HG02623 (cell line): ENCODE results near the gene EVL.

Experiments
- ATAC-seq: cut with Tn5 transposase; IDR thresholded peaks from one replicate; pipeline ENCODE4 v1.9.1; 2021; ENCODE audit warnings: moderate library complexity; ENCODE audit not compliant: unreplicated experiment

The EVL gene

DNA sequence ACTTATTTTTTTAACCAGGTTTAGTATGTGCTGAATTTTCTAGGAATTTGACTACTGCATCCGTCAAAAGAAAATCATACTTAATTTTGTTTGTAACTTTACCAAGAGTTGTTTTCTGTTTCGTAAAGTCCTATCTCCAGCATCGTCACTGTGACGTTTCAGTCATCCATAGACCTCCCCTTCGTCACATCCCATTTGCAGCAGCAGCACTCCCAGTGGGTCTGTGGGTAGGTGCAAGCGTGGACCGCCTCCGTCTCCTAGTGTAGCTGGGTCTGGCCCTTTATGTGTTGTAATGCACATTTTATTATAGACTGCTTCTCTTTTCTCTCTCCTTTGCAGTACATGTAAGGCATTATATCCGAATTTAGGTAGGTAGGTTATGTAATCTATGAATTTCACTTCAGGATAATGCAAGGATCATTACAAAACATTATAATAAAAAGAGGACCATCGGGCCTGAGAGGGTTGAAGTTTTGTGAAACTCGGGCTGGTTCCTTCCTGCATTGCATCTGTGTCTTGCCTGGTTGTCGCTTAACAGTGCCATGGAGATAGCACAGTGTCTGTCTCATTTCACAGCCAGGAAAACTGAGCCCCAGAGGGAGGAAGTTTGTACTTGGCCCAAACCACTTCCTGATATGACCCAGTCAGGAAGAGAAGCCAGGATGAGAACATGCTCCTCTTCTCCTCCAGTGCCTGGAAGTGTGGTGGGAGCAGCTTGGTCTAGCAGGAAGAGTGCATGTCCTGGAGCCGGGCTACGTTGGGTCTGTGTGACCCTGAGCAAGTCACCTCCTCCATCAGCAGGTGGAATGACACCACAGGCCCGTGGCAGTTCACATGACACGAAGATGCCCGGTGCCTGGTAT, 41.3 kb downstream of the EVL start:
- ATAC-seq, result no peak

DNA sequence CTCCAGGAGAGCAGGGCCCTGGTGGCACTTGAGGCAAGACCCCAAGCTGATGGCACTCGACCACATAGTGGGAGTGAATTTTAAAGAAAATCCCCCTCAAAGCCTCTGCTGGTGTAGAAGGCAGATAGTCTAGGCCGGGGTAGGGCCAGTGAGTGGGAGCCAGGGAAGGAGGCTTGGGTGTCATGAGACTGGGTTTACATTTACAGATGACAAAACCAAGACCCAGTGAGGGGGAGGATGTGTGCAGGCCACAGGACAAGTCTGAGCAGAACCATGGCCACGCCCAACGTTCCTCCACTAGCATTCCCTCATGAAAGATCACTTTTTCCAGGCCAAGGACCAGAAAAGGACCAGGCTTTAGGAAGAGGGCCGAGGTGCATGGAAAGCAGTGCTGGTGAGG, 42.0 kb downstream of the EVL start:
- no peak for ATAC-seq

DNA sequence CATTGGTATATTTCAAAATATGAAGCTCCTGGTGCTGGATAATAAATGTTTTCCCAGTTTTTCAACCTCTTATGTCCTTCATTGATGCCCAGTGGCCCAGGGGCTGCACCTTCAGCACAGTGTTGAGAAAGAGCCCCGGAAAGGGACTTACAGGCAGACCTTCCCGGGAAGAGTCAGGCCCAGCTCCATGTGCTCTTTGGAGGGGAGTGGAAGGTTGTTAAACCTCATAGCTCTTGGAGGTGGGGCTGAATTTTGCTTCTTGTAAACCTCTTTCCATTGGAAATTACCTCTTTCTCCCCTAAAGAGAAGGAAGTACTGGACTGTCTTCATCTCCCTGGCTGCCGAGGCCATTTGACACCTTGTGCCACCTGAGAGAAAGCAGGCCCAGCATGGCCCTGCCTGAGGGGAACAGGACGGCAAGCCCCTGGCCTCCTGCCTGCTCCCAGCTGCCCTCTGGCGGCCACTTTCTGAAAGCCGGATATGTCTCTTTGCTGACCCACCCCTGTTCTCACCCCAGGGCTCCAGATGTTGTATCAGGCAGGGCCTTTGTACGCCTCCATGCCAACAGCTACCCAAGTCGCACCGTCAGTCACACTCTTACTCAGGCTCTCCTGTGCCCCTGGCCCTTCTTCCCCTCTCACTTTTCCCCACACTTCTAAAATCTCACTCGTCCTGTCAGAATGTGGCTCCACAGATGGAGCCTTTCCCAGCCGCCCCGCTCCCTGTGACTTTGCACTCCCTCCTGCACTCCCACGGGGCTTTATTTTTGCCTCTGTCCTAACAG, 43.0 kb downstream of the EVL start:
- ATAC-seq, result peak; percentile 57

DNA sequence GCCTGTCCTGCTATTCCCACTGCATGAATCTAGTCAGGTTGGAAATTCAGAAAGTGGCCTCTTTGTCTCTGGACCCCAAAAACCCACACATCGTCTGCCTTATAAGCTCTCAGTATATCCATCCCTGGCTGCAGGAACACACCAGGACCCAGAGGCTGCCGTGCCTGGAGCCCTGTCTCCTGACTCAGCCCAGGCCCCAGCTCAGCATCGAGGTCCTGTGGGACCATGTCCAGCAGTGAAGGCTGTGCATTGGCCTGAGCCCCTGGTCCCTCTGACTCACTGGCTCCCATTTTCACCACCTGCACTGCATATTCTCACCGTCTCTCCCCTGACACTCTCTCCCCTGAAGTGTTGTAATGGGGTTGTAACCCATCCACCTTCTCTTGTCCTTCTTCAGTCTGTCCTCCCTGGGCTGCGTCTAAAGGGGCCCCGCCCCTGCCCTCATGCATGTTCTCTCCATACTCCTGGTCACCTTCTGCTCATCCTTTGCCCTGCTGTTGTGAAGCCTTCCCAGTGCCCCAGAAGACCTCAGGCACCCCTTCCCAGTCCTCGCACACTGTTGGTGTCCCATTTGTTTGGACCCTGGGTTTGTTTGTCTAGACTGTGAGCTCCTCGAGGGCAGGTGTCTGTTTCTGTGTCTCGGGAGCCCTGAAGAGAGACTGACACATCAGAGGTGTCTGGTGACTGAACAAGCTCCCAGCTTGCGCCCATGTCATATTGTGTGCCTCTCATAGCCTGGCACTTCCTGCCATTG, 43.8 kb downstream of the EVL start:
- no peak for ATAC-seq

DNA sequence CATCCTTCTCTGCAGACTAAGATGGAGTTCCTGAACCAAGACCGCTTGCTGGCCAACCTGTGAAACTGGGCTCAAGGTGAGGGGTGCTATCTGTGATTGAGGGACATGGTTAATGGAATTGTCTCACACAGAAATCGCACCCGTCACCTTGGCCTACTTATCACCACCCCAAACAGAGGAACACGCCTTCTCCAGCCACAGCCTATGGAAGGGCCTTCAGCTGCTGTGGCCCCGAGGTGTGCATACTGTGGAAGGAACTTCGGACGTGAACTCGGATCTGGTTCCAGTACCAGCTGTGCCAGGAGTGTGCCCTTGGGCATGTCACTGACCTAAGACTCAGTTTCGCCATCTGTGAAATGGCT, 44.4 kb downstream of the EVL start:
- ATAC-seq, result no peak

DNA sequence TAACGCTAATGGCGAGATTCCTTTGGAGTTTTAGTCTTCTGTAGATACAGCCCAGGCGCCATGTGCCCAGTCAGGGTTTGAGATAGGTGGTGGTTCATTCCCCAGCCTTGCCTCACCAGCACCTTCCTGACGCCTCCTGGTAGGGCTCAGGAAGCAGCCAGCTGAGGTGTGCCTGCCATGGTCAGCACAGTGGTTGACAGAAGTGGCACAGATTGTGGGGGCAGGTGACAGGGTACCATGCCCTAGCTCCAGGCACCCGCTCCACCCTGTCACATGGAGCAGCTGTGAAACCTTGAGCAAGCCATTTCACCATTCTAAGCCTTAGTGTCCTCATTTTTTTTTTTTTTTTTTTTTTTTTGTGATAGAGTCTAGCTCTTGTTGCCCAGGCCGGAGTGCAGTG, 45.6 kb downstream of the EVL start:
- ATAC-seq, result no peak

DNA sequence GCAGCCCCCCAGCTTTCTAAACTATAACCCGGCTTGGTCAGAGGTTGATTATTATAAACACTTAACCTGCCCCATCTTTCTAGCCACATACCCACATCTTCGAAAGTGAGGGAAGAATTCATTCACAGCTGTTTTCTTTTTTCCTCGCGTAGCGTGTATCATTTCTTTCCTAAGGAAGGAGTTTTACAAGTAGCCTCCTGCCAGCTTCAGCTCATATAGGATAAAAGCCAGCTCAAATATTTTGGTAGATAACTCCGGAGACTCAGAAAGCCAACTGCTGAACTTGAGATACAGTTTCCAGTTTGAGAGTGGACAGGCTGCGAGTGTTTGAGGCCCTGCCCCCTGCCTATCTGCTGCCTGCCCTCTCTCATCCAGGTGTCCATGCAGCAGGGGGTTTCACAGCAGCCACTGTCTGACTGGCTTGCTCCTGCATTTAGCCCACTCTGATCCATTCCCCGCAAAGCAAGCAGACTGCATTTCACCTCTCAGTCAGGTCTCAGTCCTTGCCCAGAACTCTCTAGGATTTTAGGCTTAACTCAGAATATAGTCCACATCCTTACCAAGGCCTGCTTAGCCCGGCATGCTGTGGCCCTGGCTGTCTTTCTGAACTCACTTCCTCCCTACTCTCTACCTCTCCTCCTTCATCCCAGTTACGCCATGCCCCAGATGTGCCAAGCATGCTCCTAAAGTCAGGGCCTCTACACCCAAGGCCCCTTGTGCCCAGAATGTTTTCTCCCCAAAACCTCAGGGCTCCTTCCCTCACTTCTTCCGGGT, 46.9 kb downstream of the EVL start:
- no peak for ATAC-seq

DNA sequence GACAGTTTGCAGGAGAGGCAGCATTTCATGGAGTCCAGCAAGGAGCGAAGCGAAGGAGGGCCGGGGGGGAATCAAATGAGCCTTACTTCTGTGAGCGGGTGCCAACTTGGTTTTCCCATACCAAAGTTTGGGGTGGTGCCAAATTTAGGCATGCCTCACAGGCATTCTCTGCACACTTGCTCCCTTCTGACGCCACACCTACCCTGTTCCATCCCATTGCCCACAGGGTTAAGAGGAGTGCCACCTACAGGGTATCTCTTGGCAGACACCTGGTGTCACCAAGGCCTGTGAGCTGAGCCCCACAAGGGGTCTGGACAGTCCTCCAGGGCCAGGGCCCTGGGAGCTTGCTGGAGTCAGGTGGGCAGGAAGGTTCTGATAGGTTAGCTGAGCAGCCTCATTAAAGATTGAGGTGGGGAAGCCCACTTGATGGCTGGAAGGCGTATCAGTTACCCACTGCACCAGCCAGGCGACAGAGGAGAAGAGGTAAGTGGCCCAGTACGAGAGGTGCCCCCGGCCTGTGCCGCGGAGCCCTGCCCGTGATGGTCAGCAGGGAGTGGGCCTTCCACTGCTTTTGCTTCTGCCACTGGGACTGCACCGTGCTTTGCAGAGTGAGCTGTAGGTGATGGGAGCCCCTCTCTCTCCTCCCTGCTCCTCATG, 49.0 kb downstream of the EVL start:
- ATAC-seq, result no peak

DNA sequence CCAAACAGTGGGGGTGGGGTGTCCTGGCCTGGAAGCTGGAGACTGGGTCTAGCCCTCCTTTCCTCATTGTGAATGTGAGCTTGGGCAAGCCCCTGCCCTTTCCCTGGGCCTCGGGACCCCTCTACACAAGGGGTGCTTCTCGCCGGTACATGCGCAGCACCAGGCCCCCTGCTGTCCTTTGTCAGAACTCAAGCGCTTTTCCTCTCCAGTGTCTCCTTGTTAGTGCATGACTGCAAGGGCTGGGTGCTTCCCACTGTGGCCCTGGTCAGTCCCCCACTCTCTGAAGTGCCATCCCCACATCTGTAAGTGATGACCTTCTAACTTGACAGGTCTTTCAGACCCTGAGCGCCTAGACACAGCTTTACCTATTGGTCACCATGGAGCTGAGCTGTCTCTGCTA, 50.0 kb downstream of the EVL start:
- no peak for ATAC-seq

DNA sequence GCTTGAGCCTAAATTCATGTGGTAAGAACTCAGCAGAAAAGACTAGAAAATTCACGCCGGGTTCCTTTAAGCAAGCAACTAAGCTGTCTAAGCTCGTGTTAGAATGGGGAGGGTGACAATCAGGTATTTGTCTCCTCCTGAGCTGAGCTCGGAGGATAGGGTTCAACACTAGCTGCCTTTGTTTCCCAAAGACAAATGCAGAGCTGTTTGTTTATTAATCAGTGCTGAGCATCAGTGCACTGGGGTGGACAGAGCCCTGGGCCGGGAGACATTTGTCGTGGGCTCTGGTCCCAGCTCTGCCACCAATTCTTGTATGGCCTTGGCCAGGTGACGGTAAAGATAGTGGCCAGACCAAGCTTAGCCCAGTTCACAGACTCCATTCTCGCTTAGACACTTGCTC, 50.5 kb downstream of the EVL start:
- no peak for ATAC-seq

DNA sequence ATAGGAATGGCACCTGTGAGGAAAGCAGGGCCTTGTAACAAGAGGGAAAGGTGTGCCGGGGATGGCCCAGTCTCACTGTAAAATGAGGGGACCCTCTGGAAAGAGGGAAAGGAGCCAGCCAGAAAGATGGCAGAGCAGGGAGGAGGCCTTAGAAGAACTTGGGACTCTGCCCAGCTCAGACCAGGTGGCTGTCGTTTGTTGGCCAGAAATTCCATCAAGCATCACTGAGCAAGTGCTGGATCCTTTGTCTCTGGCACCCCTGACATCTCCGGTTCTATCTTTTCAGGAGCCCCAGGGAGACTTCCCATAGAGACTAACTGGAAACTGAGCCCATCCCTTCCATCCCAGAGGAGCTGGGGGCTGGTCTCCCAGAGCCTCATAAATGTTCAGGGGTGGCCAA, 50.9 kb downstream of the EVL start:
- no peak for ATAC-seq

DNA sequence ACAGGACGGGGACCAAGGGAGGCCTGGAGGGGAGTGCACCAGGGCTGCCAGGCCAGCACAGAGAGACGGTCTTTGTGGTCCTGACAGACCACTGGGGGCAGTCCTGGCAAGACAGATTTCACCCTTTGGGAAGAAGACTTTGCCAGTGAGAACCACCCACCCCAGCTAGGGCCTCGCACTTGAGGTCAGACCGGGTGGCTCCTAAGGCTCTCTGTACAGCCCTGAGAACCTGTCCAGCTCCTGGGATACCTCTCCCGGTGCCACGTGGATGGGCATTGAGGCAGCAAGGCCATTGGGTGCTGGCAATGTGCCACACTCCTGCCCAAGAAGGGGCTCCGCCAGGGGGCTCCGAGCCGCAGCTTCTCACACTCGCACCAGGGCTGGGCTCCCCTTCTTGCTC, 51.8 kb downstream of the EVL start:
- no peak for ATAC-seq

DNA sequence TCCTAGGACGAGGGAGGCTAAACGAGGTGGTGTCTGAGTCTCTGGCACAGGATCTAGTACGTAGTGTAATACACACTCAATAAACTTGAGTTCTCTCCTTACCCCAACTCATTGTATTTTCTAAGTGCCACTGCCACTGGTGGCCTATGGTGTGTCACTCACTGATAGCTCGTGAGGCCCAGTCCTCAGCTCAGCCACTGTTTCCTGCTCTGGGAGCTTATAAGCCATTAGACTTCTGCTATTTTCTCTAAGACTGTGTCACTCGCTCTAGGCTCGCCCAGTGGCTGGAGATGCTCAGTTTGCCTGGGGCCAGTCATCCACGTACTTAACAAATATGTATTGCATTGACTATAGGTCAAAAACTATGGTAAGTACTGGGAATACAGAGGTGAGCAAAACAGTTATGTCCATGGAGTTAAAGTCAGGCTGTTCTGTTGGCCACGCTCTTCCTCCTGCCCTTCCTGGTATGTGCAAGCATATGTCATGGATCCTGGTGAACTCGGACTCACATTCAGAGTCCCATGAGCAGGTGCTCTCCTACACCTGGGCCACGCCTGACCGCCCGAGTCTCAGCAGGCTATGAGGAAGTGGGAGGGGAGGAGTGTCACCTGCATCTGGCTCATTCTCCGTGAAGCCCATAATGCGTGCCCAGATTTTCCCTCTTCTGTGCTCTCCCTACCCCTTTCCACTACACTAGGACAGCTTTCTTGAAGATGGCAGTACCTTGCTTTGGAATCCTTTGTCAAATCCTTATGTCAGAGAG, 52.6 kb downstream of the EVL start:
- no peak for ATAC-seq

DNA sequence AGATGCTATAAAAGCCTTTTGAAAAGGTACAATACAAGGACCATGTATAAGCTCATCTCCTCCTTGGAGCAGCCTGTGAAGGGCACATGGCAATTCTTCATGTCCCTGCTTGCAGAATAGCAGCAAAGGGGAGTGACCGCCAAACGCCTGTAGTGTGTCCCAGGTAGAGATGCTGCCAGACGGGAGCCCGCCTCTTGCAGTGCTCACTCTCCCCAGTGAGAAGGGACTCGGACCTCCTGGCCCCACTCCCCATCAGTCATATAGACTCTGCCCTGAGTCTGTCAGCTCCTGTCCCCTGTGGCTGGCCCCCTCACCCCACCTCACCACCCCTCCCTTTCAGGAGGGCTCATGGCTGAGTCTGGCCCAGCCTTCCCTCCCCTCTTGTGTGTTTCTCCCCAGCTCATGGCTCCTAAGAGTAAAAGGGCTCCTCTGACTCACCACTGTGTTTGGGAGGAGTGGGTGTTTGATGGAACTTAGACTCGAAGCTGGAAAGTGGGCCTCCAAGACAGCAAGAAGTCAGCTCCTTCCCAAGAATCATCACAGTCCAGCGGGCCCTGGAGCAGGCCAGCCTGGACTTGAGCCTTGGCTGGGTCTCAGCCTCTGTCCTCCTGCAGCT, 53.3 kb downstream of the EVL start:
- no peak for ATAC-seq

DNA sequence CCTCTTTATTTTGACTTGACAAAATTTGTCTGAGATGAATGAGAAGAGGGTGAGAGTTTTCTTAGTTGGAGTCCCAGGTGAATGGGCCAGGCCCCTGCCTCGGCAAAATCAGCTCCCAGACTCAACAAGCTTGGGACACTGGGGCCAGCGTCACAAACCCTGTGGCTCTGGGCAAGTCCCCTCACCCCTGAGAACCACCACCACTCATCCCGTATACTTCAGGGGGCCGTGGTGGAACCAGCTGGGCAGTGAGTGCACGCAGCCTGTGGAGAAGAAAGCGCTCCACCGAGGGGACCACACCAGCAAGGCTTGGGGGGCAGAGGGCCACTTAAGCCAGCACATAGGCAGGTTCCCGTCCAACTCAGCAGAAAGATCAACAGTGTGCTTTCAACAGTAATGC, 54.0 kb downstream of the EVL start:
- no peak for ATAC-seq

DNA sequence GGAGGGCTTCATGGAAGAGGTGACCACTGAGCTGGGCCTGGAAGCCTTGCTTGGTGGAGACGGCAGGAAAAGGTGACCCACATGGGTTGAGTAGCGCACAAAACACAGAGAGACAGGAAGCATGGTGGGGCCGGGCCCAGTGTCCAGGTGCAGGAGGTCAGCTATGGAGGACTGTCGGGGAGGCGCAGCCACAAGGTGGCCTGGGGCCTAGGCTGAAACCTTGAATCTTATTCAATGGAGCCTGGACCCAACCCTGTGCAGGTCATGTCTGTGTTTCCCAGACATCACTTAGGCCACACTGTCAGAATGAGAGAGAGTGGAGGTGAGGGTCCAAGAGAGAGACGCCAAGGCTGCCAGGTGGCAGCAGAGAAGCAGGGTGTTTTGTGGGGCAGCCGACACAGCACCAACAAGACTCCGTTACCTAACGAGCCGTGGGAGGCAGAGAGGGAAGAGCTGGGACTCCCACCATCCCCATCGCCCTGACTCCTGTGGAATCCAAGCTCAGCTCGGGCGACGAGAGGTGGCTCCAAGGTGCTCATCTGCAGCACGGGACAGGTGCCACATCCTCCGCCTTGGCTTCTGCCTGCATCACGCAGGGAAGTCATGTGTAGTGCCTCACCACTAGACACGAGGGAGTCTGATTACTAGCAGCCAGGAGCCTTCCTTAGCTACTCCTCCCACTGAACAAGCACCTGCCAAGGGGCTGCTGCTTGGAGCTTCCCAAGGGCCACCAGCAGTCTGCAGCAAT, 55.5 kb downstream of the EVL start:
- no peak for ATAC-seq

DNA sequence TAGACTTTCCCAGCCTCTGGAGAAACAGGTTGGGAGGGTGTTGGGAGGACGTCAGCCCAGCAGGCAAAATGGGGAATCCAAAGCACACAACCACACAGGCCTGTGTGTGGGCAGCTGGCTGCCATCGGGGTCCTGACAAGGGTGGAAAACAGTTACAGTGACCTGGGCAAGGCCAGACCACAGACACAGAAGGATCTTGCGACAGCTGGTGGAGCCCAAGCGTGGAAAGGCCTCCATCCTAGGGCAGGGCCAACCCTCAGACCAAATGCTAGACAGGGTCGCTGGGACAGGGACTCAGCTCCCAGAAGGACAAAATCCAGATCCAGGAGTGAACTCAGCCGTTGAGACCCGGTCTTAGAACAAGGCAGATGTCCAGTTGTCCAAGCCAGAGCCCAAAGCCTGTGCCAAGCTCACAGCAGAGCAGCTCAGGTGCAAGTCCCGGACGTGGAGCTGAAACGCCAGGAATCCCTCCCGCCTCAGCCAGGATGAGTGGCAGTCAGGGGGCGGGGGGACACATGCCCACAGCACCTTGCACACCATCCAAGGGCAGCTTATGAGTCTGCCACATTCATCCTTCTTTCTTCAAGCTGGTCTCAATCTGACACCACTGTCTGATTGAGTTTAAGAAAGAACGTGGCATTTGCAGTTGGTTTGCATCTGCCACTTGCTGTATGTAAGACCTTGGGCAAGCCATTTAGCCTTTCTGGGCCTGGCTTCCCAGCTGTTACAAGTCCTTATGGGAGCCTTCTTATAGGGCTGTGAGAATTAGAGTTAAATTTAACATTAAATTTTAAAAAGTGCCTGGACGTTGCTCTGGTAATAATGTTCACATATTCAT, 56.6 kb downstream of the EVL start:
- ATAC-seq, result no peak
